HepG2 (cell line): ENCODE measurements around the gene SMAD3. TPM values are rescaled to one million over a fixed set of nuclear protein-coding genes. Genes with fewer than 3 reads are reported as not detected.

Experiments
- ATAC-seq: fragments of 200-7000 bp; cut with Tn5 transposase; 3 replicates; pipeline ENCODE4 v1.9.1; 2020; ENCODE audit warnings: mild to moderate bottlenecking, moderate library complexity
- BruUV-seq: library from RNA; stranded (reverse); fragments of 400-500 nt; replicated peaks from 2 replicates; lab custom pipeline; 2021; lab: Mats Ljungman, UMichigan
- CTCF ChIA-PET: fragments of 300-600 bp; formaldehyde crosslinking; extraction: SDS; loops from one replicate; lab custom pipeline; 2021; ENCODE audit warnings: low total read pairs, inconsistent platforms, low intra/inter-chr PET ratio; lab: Yijun Ruan, JAX
- POLR2A ChIA-PET: fragments of 350-600 bp; sonication (Branson Sonifier 250); formaldehyde crosslinking; loops from one replicate; lab custom pipeline; 2020; ENCODE audit warnings: antibody characterized with exemption, inconsistent platforms; lab: Yijun Ruan, JAX
- DNase-seq: peaks from one replicate; pipeline ENCODE4 v3.0.0-alpha.2; 2015; ENCODE audit warnings: low spot score
- FAIRE-seq: peaks from 3 replicates; lab custom pipeline; 2011; peaks lifted over from hg19 to GRCh38; lab: Jason Lieb, UNC
- H2AFZ ChIP-seq: one replicate; pipeline ENCODE4 v1.6.1; 2011; ENCODE audit warnings: low read length, inconsistent platforms
- H3K27ac ChIP-seq: fragments of 300-600 bp; 3 replicates; pipeline ENCODE4 v1.8.0; 2011; ENCODE audit warnings: mixed run types, mild to moderate bottlenecking, mixed read lengths, low read length, inconsistent platforms; ENCODE audit not compliant: insufficient read depth; ENCODE audit errors: extremely low read length
- H3K27me3 ChIP-seq, 2 experiments: fragments of 200-600 bp in 1 of 2; 2 replicates in 1 of 2; 3 replicates in 1 of 2; pipeline versions ENCODE4 v1.6.0 to v1.8.0; 2011; ENCODE audit warnings: low read length in 2 of 2, mild to moderate bottlenecking in 2 of 2, moderate library complexity in 2 of 2, inconsistent platforms in 1 of 2; ENCODE audit not compliant: insufficient read depth in 2 of 2, control insufficient read depth in 1 of 2
- H3K36me3 ChIP-seq, 2 experiments: fragments of 200-600 bp in 1 of 2; replicated peaks in 1 of 2; 2 replicates in 1 of 2; 3 replicates in 1 of 2; pipeline versions ENCODE4 v1.5.1 to v1.8.0; 2011; ENCODE audit warnings: low read length in 2 of 2, inconsistent platforms in 1 of 2; ENCODE audit not compliant: insufficient read depth in 2 of 2, control insufficient read depth in 1 of 2
- H3K4me1 ChIP-seq: 2 replicates; pipeline ENCODE4 v1.5.1; 2012; ENCODE audit warnings: low read length, inconsistent platforms; ENCODE audit not compliant: insufficient read depth
- H3K4me2 ChIP-seq: 2 replicates; pipeline ENCODE4 v1.6.0; 2011; ENCODE audit warnings: low read depth, low read length, inconsistent platforms
- H3K4me3 ChIP-seq, 3 experiments: fragments of 200-600 bp in 1 of 3; sonication (generic), shearing (Covaris generic) in 1 of 3; replicated peaks in 1 of 3; 2 replicates each; pipeline ENCODE4 v1.5.1; 2011 to 2016; ENCODE audit warnings: low read length in 3 of 3, inconsistent platforms in 2 of 3, low read depth in 2 of 3, mild to moderate bottlenecking in 2 of 3, control low read depth in 1 of 3, mixed read lengths in 1 of 3; ENCODE audit not compliant: insufficient read depth in 1 of 3
- H3K79me2 ChIP-seq: one replicate; pipeline ENCODE4 v1.6.1; 2011; ENCODE audit warnings: low read length, inconsistent platforms; ENCODE audit not compliant: insufficient read depth
- H3K9ac ChIP-seq: 2 replicates; pipeline ENCODE4 v1.6.0; 2011; ENCODE audit warnings: mild to moderate bottlenecking, low read depth, low read length, inconsistent platforms; ENCODE audit not compliant: insufficient read depth
- H3K9me3 ChIP-seq: 2 replicates; pipeline ENCODE4 v1.5.1; 2012; ENCODE audit warnings: mild to moderate bottlenecking, low read length
- H4K20me1 ChIP-seq: 2 replicates; pipeline ENCODE4 v1.6.0; 2011; ENCODE audit warnings: inconsistent platforms, mild to moderate bottlenecking, low read length, moderate library complexity; ENCODE audit not compliant: insufficient read depth
- RBM22 ChIP-seq: fragments of 200-400 bp; formaldehyde crosslinking; optimal IDR thresholded peaks from 2 replicates; pipeline ENCODE3; 2017; ENCODE audit warnings: mild to moderate bottlenecking, low read length, moderate library complexity
- ZBTB42 ChIP-seq: sonication (generic); formaldehyde crosslinking; IDR thresholded peaks from 2 replicates; pipeline ENCODE4 v1.5.0; 2020; ENCODE audit warnings: mild to moderate bottlenecking, missing genetic modification reagents
- ZNF503 ChIP-seq: sonication (generic); formaldehyde crosslinking; IDR thresholded peaks from 2 replicates; pipeline ENCODE4 v1.4.0; 2020; ENCODE audit warnings: missing genetic modification reagents
- ZNF770 ChIP-seq: sonication (generic); formaldehyde crosslinking; IDR thresholded peaks from 2 replicates; pipeline ENCODE4 v1.5.0; 2020; ENCODE audit warnings: mild to moderate bottlenecking, missing genetic modification reagents
- WGBS: methylation state at CpG from one replicate; pipeline ENCODE4 v1.1.6; 2017; ENCODE audit warnings: low lambda C conversion rate; 5-methylcytosine and 5-hydroxymethylcytosine counted together
- in situ Hi-C: cut with HindIII; loops from 2 replicates; pipeline ENCODE4 v1.10.0; 2017; ENCODE audit warnings: low pct_unique_long_range_greater_than_20kb; ENCODE audit not compliant: extremely low pct_ligation_motif_present
- intact Hi-C: fragments of 100-400 bp; cut with micrococcal nuclease; formaldehyde crosslinking; loops from one replicate; pipeline ENCODE4 v1.10.0; 2022; ENCODE audit not compliant: unreplicated experiment
- polyA plus RNA-seq, 8 experiments: library from polyadenylated mRNA; depleted of rRNA in 3 of 8; stranded (reverse) in 7 of 8; unstranded in 1 of 8; fragments of >200 nt; fragmentation: Illumina TruSeq in 4 of 8; extraction: Trizol in 4 of 8; gene quantifications; 2 replicates each; pipeline versions ENCODE4 v1.2.1 to v1.2.3, GENCODE V29; 2011 to 2016; ENCODE audit warnings: low read depth in 4 of 8, missing spikeins in 1 of 8, mixed read lengths in 1 of 8; ENCODE audit not compliant: insufficient read depth in 1 of 8
- total RNA-seq, 5 experiments: library from RNA; depleted of rRNA; stranded (reverse); fragments of >200 nt; fragmentation: Illumina TruSeq; extraction: Trizol; gene quantifications; 2 replicates each; pipeline ENCODE4 v1.2.3, GENCODE V29; 2016; ENCODE audit warnings: low read depth in 1 of 5

Gene SMAD3
- total and polyA plus RNA-seq, 2 of the 13 experiments (the other 11 are each of a cell fraction or from before 2014, with no cell fraction given), result 8.6 to 56.3 TPM

- ATAC-seq (no peak), DNase-seq (no peak), FAIRE-seq (no peak)
- WGBS, result 92% methylated on average over 13 of the region's 14 CpGs
- no peak overlapping the region for H3K9ac ChIP-seq
- ChIA-PET CTCF (no interaction called here), POLR2A (no interaction called here)
- H3K27me3 ChIP-seq, result no peaks in the 10 kb centered on the region
- H3K36me3 ChIP-seq, result peaks cover 15 to 64% of the 10 kb centered on the region in 2 experiments; a peak in 4 of 5 replicates
- no peaks in the 10 kb centered on the region for H3K9me3 ChIP-seq
- H3K4me3 ChIP-seq, result no peak overlapping the region
- TF ChIP-seq ZNF770 (CRISPR knock-in tag) (no peak), RBM22 (peak; percentile 18), ZBTB42 (no peak), ZNF503 (CRISPR knock-in tag) (no peak)
- no peak overlapping the region for H3K27ac ChIP-seq
- H3K4me1 ChIP-seq, result peaks cover 25% of the 10 kb centered on the region
- in situ Hi-C loops, result no loop called here
- no peak overlapping the region for H2AFZ ChIP-seq
- peaks cover 87% of the 10 kb centered on the region for H3K79me2 ChIP-seq
- no TSS peak for BruUV-seq
- intact Hi-C loops, result no loop called here
- no peak overlapping the region for H3K4me2 ChIP-seq
- peaks cover 71% of the 10 kb centered on the region for H4K20me1 ChIP-seq
These were observed 25.9 kb downstream of the SMAD3 start for GRCh38 chr15:67091071-67091979.
